Fibroblast of skin of scalp (primary cell): Measurements from ENCODE around the gene UNC13A.

Experiments used
- DNase-seq: peaks from one replicate; pipeline ENCODE4 v3.0.0-alpha.2; 2013

Gene UNC13A

GRCh38 chr19:17665058-17665457 is 23.1 kb downstream of the UNC13A start:
- no peak for DNase-seq

- no peak for DNase-seq
Observed at GRCh38 chr19:17659996-17660395, 28.2 kb downstream of the UNC13A start.

GRCh38 chr19:17658666-17659065 is 29.5 kb downstream of the UNC13A start:
- DNase-seq: no peak

GRCh38 chr19:17658240-17658639 is 29.9 kb downstream of the UNC13A start:
- no peak for DNase-seq

- DNase-seq: no peak
Observed at GRCh38 chr19:17656970-17657369, 31.2 kb downstream of the UNC13A start.

GRCh38 chr19:17655751-17656472 is 32.2 kb downstream of the UNC13A start:
- DNase-seq: no peak

- no peak for DNase-seq
Observed at GRCh38 chr19:17654993-17655392, 33.2 kb downstream of the UNC13A start.

- DNase-seq: no peak
Observed at GRCh38 chr19:17652627-17653026, 35.5 kb downstream of the UNC13A start.

- DNase-seq: no peak
Observed at GRCh38 chr19:17648786-17649185, 39.4 kb downstream of the UNC13A start.

- DNase-seq: no peak
Observed at GRCh38 chr19:17648097-17648660, 40.0 kb downstream of the UNC13A start.

GRCh38 chr19:17647071-17648020 is 40.8 kb downstream of the UNC13A start:
- DNase-seq: no peak

GRCh38 chr19:17646441-17646840 is 41.7 kb downstream of the UNC13A start:
- DNase-seq: no peak

- no peak for DNase-seq
Observed at GRCh38 chr19:17645339-17645963, 42.7 kb downstream of the UNC13A start.

- no peak for DNase-seq
Observed at GRCh38 chr19:17642656-17643055, 45.5 kb downstream of the UNC13A start.

- no peak for DNase-seq
Observed at GRCh38 chr19:17641846-17642245, 46.3 kb downstream of the UNC13A start.

- no peak for DNase-seq
Observed at GRCh38 chr19:17641181-17641580, 47.0 kb downstream of the UNC13A start.

GRCh38 chr19:17633700-17634099 is 54.5 kb downstream of the UNC13A start:
- DNase-seq: no peak

- no peak for DNase-seq
Observed at GRCh38 chr19:17632577-17632976, 55.6 kb downstream of the UNC13A start.

GRCh38 chr19:17629760-17630159 is 58.4 kb downstream of the UNC13A start:
- DNase-seq: no peak

- DNase-seq: no peak
Observed at GRCh38 chr19:17627921-17628320, 60.2 kb downstream of the UNC13A start.

GRCh38 chr19:17627161-17627560 is 61.0 kb downstream of the UNC13A start:
- no peak for DNase-seq

GRCh38 chr19:17626456-17627015 is 61.6 kb downstream of the UNC13A start:
- DNase-seq: no peak

- no peak for DNase-seq
Observed at GRCh38 chr19:17625980-17626379, 62.2 kb downstream of the UNC13A start.
